ENCODE data around the gene PCDHGA3.
"Not testable (repeated sequence)": the region's sequence is repeated elsewhere in the genome, so short reads cannot be mapped to it uniquely, and the experiment has no call there.

PCDHGA3 gene

DNA sequence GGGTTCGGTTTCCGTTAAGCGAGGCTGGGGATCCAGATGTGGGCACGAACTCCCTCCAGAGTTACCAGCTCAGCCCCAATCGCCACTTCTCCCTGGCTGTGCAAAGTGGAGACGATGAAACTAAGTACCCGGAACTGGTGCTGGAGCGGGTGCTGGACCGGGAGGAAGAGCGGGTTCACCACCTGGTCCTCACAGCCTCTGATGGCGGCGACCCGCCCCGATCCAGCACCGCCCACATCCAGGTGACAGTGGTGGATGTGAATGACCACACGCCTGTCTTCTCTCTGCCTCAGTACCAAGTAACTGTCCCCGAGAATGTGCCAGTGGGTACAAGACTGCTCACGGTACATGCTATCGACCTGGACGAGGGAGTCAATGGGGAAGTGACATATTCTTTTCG lies 39.7 kb downstream of the PCDHGA3 start:
- no peak for DNase-seq (ENCODE audit: low spot score)

DNA sequence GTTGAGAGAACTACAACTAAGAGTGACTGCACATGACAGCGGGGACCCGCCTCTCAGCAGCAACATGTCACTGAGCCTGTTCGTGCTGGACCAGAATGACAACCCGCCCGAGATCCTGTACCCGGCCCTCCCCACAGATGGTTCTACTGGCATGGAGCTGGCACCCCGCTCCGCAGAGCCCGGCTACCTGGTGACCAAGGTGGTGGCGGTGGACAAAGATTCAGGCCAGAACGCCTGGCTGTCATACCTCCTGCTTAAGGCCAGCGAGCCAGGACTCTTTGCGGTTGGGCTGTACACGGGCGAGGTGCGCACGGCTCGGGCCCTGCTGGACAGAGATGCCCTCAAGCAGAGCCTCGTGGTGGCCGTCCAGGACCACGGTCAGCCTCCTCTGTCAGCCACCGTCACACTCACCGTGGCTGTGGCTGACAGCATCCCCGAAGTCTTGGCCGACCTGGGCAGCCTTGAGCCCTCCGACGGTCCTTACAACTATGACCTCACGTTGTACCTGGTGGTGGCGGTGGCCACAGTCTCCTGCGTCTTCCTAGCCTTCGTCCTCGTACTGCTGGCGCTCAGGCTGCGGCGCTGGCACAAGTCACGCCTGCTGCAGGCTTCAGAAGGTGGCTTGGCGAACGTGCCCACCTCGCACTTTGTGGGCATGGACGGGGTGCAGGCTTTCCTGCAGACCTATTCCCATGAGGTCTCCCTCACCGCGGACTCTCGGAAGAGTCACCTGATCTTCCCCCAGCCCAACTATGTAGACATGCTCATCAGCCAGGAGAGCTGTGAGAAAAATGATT lies 41.0 kb downstream of the PCDHGA3 start:
- no peak for DNase-seq (ENCODE audit: low spot score)

DNA sequence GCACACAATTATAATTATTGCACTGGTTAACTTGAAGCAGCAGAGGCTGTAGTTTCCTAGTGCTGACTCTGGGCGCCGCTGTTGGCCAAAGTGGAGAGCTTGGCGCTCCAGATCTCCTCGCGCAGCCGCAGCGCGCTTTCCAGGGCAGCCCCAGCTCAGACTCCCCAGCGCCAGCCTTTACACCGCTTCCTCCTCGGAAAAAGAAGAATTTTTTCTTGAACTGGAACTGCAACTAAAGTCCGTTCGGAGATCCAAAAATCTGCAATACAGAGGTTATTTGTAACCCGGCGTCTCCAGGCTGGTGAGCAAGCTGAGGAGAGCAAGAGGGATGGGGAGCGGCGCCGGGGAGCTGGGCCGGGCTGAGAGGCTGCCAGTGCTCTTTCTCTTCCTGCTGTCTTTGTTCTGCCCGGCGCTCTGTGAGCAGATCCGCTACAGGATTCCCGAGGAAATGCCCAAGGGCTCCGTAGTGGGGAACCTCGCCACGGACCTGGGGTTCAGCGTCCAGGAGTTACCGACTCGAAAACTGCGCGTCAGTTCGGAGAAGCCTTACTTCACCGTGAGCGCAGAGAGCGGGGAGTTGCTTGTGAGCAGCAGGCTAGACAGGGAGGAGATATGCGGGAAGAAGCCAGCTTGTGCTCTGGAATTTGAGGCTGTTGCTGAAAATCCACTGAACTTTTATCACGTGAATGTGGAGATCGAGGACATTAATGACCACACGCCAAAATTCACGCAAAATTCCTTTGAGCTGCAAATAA lies 44.1 kb downstream of the PCDHGA3 start, which contains the start of gene PCDHGB4:
TSS of gene PCDHGB4 (plus strand) at position 142 of the 755 bp plus-strand sequence. CDS start at position 329, 187 bp downstream.
- DNase-seq (ENCODE audit: low spot score), result peak; percentile 29

DNA sequence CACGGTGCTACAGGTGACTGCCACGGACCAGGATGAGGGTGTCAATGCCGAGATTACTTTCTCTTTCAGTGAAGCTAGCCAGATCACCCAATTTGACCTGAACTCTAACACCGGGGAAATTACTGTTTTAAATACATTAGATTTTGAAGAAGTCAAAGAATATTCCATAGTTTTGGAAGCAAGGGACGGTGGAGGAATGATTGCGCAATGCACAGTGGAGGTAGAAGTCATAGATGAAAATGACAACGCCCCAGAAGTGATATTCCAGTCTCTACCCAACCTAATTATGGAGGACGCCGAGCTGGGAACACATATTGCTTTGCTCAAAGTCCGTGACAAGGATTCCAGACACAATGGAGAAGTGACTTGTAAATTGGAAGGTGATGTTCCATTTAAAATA lies 45.0 kb downstream of the PCDHGA3 start:
- no peak for DNase-seq (ENCODE audit: low spot score)

DNA sequence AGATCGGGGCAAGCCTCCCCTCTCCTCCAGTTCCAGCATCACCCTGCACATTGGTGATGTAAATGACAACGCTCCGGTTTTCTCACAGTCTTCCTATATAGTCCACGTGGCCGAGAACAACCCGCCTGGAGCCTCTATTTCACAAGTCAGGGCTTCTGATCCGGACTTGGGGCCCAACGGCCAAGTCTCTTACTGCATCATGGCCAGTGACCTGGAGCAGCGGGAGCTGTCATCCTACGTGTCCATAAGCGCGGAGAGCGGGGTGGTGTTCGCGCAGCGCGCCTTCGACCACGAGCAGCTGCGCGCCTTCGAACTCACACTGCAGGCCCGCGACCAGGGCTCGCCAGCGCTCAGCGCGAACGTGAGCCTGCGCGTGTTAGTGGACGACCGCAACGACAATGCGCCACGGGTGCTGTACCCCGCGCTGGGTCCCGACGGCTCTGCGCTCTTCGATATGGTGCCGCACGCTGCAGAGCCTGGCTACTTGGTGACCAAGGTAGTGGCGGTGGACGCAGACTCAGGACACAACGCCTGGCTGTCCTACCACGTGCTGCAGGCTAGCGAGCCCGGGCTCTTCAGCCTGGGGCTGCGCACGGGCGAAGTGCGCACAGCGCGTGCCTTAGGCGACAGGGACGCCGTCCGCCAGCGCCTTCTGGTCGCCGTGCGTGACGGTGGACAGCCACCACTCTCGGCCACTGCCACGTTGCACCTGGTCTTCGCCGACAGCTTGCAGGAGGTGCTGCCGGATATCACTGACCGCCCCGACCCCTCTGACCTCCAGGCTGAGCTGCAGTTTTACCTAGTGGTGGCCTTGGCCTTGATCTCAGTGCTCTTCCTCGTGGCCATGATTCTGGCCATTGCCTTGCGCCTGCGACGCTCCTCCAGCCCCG lies 45.8 kb downstream of the PCDHGA3 start:
- no peak for DNase-seq (ENCODE audit: low spot score)

DNA sequence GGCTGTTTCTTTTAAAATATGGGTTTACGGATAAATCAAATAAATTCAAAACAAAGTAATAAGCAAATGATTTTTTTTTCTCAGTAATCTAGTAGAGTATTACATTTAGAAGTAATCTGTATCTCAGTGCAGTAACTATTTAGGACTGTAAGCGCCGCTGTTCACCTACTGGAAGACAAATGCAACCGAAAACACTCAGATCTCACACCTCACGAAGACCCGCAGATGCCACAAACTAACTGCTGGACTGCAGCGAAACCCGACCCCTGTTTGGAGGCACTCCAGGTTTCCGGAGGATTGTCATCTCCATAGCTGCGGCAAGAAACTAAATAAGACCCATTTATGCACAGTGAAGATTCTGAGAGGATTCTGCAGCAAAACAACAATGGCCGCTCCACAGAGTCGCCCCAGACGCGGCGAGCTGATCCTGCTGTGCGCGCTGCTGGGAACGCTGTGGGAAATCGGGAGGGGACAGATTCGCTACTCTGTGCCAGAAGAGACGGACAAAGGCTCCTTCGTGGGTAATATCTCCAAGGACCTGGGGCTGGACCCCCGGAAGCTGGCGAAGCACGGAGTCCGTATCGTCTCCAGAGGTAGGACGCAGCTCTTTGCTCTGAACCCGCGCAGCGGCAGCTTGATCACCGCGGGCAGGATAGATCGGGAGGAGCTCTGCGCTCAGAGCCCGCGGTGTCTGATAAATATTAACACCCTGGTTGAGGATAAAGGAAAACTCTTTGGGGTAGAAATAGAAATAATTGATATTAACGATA lies 49.0 kb downstream of the PCDHGA3 start, which contains the start of gene PCDHGA8:
TSS of gene PCDHGA8 (plus strand) at position 205 of the 770 bp plus-strand sequence. CDS start at position 386, 181 bp downstream.
- DNase-seq (ENCODE audit: low spot score), result no peak

DNA sequence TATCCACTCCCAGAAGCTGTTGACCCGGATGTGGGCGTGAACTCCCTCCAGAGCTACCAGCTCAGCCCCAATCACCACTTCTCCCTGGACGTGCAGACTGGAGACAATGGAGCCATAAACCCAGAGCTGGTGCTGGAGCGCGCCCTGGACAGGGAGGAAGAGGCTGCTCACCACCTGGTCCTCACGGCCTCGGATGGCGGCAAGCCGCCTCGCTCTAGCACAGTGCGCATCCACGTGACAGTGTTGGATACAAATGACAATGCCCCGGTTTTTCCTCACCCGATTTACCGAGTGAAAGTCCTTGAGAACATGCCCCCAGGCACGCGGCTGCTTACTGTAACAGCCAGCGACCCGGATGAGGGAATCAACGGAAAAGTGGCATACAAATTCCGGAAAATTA lies 49.6 kb downstream of the PCDHGA3 start:
- no peak for DNase-seq (ENCODE audit: low spot score)

DNA sequence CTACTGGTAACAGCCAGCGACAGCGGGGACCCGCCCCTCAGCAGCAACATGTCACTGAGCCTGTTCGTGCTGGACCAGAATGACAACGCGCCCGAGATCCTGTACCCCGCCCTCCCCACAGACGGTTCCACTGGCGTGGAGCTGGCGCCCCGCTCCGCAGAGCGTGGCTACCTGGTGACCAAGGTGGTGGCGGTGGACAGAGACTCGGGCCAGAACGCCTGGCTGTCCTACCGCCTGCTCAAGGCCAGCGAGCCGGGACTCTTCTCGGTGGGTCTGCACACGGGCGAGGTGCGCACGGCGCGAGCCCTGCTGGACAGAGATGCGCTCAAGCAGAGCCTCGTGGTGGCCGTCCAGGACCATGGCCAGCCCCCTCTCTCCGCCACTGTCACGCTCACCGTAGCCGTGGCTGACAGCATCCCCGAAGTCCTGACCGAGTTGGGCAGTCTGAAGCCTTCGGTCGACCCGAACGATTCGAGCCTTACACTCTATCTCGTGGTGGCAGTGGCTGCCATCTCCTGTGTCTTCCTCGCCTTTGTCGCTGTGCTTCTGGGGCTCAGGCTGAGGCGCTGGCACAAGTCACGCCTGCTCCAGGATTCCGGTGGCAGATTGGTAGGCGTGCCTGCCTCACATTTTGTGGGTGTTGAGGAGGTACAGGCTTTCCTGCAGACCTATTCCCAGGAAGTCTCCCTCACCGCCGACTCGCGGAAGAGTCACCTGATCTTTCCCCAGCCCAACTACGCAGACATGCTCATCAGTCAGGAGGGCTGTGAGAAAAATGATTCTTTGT lies 51.0 kb downstream of the PCDHGA3 start:
- DNase-seq (ENCODE audit: low spot score), result not testable (repeated sequence)

Measured in AG08395 (cell line).